Adrenal gland (tissue), 12 donors: ENCODE results near the gene TMEM266. TPM values are rescaled to one million over a fixed set of nuclear protein-coding genes. Genes with fewer than 3 reads are reported as not detected.

Source experiments
- DNase-seq, 7 donors: peaks; one replicate each; pipeline ENCODE4 v3.0.0-alpha.2; 2019 to 2020
- H3K27ac ChIP-seq, 5 donors: fragments of 200-600 bp; sonication (generic) in 4 of 5; 1 replicate in 3 of 5; 2 replicates in 2 of 5; pipeline versions ENCODE4 v1.5.1 to v1.8.0; 2016 to 2020; ENCODE audit warnings: mild to moderate bottlenecking in 1 of 5
- H3K27me3 ChIP-seq: fragments of 200-600 bp; 2 replicates; pipeline ENCODE4 v1.8.0; 2021
- H3K36me3 ChIP-seq, 2 donors: fragments of 200-600 bp; replicated peaks in 1 of 2; 1 replicate in 1 of 2; 2 replicates in 1 of 2; pipeline versions ENCODE4 v1.5.1 to v1.8.0; 2018 to 2022
- H3K4me1 ChIP-seq, 2 donors: fragments of 200-600 bp; replicated peaks in 1 of 2; 1 replicate in 1 of 2; 2 replicates in 1 of 2; pipeline versions ENCODE4 v1.5.1 to v1.8.0; 2018 to 2021
- H3K4me3 ChIP-seq, 4 donors: fragments of 200-600 bp; sonication (generic) in 3 of 4; one replicate each; pipeline ENCODE4 v1.5.1; 2016 to 2018
- H3K9me3 ChIP-seq, 3 donors: fragments of 200-600 bp; sonication (generic) in 1 of 3; replicated peaks in 1 of 3; 1 replicate in 2 of 3; 2 replicates in 1 of 3; pipeline versions ENCODE4 v1.5.1 to v1.8.0; 2016 to 2021
- CTCF ChIP-seq, 6 experiments: fragments of 450-650 bp in 4 of 6; fragments of 200-600 bp in 2 of 6; sonication (generic) in 1 of 6; IDR thresholded peaks; 1 replicate in 5 of 6; 2 replicates in 1 of 6; pipeline versions ENCODE4 v1.5.1 to v1.8.0; 2016 to 2021; ENCODE audit warnings: antibody characterized with exemption in 6 of 6, mild to moderate bottlenecking in 2 of 6, moderate library complexity in 1 of 6
- POLR2A ChIP-seq, 2 donors: fragments of 450-650 bp; IDR thresholded peaks; one replicate each; pipeline ENCODE4 v1.6.1; 2017; ENCODE audit warnings: antibody characterized with exemption in 2 of 2, mild to moderate bottlenecking in 2 of 2, moderate library complexity in 1 of 2
- WGBS, 4 donors: extraction: QIAGEN DNeasy Blood & Tissue Kit in 2 of 4; methylation state at CpG; one replicate each; pipeline versions ENCODE4 v1.1.5 to v1.1.7; 2013 to 2017; 5-methylcytosine and 5-hydroxymethylcytosine counted together
- intact Hi-C, 2 donors: fragments of 100-400 bp; cut with DNase I; formaldehyde crosslinking; loops; one replicate each; pipeline versions ENCODE4 v1.14.1 to v1.15.0; 2022 to 2023
- polyA plus RNA-seq, 3 donors: library from polyadenylated mRNA; stranded (reverse); fragments of 200-250 nt in 2 of 3; fragments of 350-450 nt in 1 of 3; fragmentation: Illumina TruSeq in 1 of 3; extraction: RNeasy Lipid Tissue Mini Kit (QIAGEN cat#74804) in 1 of 3; gene quantifications; one replicate each; pipeline ENCODE4 v1.2.3, GENCODE V29; 2013 to 2014
- total RNA-seq, 9 donors: library from RNA; depleted of rRNA in 4 of 9; stranded (reverse); fragments of >200 nt in 4 of 9; fragments of 120-200 nt in 1 of 9; fragmentation: NEBNext Ultra II Directional in 1 of 9; extraction: Animal tissue kit (Norgen Biotek cat#: 25700) in 1 of 9; gene quantifications; one replicate each; pipeline versions ENCODE4 v1.1.0 to v1.2.4, GENCODE V29; 2013 to 2023
- donor health status: healthy with polysubstance abuse.
- donor health status: Bipolar disorder and iron deficiency.
- donor health status: DM: yes; HTN: yes; CAD: no.
- donor health status: DM: no; HTN: no; CAD: no.
- donor health status: DM: no; HTN: no; CAD: no.
- donor health status: DM: yes; HTN: yes; CAD: no.

The TMEM266 gene
- total and polyA plus RNA-seq, 12 donors = 1.3 to 23.1 (median 5.9) TPM

DNA sequence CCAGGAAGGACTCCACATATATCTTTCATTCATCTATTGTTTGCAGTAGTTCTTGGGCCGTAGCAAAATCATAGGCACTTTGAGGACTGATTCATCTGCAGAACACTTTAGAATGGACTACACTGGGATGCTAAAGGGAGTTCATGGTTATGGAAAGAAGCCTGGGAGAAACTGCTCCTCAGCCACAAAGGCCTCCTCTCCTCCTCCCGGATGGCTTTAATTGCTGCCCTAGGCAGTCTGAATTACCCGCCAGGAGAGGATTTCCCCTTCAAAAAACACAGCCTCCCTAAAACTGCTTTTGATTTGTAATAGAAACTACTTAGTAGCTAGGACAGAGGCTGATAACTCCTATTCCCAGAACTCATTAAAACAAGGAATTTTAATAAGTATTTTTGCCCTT is 4.6 kb downstream of the TMEM266 start:
- H3K27ac ChIP-seq = no peak overlapping the region
- WGBS, 4 donors = 57 to 85% (median 81%) methylated on average over 3 of the region's 3 CpGs
- H3K27me3 ChIP-seq = no peaks in the 10 kb centered on the region
- H3K9me3 ChIP-seq = no peaks in the 10 kb centered on the region
- no peak for DNase-seq
- H3K4me1 ChIP-seq = peaks cover 0 to 14% of the 10 kb centered on the region in 2 donors
- intact Hi-C loops = no loop called here
- TF ChIP-seq CTCF (IDR thresholded peaks at IDR 0.05) (no peak), POLR2A (IDR thresholded peaks at IDR 0.05) (no peak)
- H3K36me3 ChIP-seq = no peaks in the 10 kb centered on the region
- H3K4me3 ChIP-seq = no peak overlapping the region

- TF ChIP-seq POLR2A (IDR thresholded peaks at IDR 0.05) (no peak), CTCF (IDR thresholded peaks at IDR 0.05) (no peak)
- intact Hi-C loops = no loop called here
- WGBS, 4 donors = 20 to 36% (median 27%) methylated on average over 6 of the region's 6 CpGs
Measured at GRCh38 chr15:76065245-76065644, 5.5 kb downstream of the TMEM266 start.

GRCh38 chr15:76065793-76066192 is 6.0 kb downstream of the TMEM266 start:
- TF ChIP-seq POLR2A (IDR thresholded peaks at IDR 0.05) = no peak
- no peak for TF ChIP-seq CTCF (IDR thresholded peaks at IDR 0.05)
- DNase-seq = no peak
- Histone ChIP-seq H3K9me3 (no peaks in the 10 kb centered on the region), H3K27me3 (no peaks in the 10 kb centered on the region), H3K4me1 (peaks cover 0 to 8% of the 10 kb centered on the region in 2 donors), H3K4me3 (no peak overlapping the region), H3K27ac (peak overlapping the region in 1 of 5 donors; percentile 27), H3K36me3 (no peaks in the 10 kb centered on the region)
- intact Hi-C loops = no loop called here
- WGBS, 4 donors = 76 to 78% (median 78%) methylated on average over 5 of the region's 5 CpGs

More at GRCh38 chr15:76065245-76065644, 5.5 kb downstream of the TMEM266 start:
- Histone ChIP-seq H3K9me3 (no peaks in the 10 kb centered on the region), H3K27me3 (no peaks in the 10 kb centered on the region), H3K4me1 (peaks cover 0 to 10% of the 10 kb centered on the region in 2 donors), H3K36me3 (no peaks in the 10 kb centered on the region), H3K27ac (peak overlapping the region in 1 of 5 donors; percentile 27), H3K4me3 (no peak overlapping the region)
- DNase-seq = peak in 5 of 7 donors; percentile 14 to 53 (median 31)

DNA sequence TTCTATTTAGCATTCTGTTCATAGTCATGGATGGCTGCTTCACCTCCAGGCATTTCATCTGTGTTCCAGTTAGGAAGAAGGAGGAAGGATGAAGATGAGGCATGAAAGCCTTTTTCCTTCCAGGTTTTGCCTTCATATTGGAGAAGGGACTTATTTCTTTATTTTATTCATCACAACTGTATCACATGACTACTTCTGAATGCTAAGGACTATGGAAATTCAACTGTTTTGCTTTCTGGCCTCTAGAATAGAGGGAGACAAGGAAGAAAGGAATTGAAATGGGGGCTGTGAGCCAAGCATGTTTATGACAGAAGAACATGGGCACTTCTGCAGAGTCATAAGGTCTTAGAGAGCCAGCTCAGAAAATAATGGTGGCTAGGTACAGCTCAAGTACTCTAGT is 10.4 kb downstream of the TMEM266 start:
- H3K4me3 ChIP-seq = no peak overlapping the region
- intact Hi-C loops = no loop called here
- no peak overlapping the region for H3K27ac ChIP-seq
- no peak for DNase-seq
- TF ChIP-seq CTCF (IDR thresholded peaks at IDR 0.05) (no peak), POLR2A (IDR thresholded peaks at IDR 0.05) (no peak)
- no peaks in the 10 kb centered on the region for H3K27me3 ChIP-seq
- peaks cover 0 to 2% of the 10 kb centered on the region in 2 donors for H3K4me1 ChIP-seq
- no peaks in the 10 kb centered on the region for H3K36me3 ChIP-seq
- no peaks in the 10 kb centered on the region for H3K9me3 ChIP-seq
